HCT116 (cell line): ENCODE measurements around the gene PRPF40A. TPM values are rescaled to one million over a fixed set of nuclear protein-coding genes. Genes with fewer than 3 reads are reported as not detected.

ENCODE experiments used
- ATAC-seq: fragments of 200-7000 bp; cut with Tn5 transposase; 2 replicates; pipeline ENCODE4 v1.9.1; 2020; ENCODE audit warnings: mild to moderate bottlenecking, moderate library complexity
- BruUV-seq: library from RNA; stranded (reverse); fragments of 400-500 nt; replicated peaks from 2 replicates; lab custom pipeline; 2021; lab: Mats Ljungman, UMichigan
- CTCF ChIA-PET: fragments of 300-600 bp; sonication (Branson Sonifier 250); formaldehyde crosslinking; loops from one replicate; lab custom pipeline; 2021; ENCODE audit warnings: antibody characterized with exemption; lab: Charles Lee
- POLR2A ChIA-PET: fragments of 300-600, 350-600 bp; sonication (Branson Sonifier 250); formaldehyde crosslinking; loops from one replicate; lab custom pipeline; 2021; ENCODE audit warnings: antibody characterized with exemption; lab: Charles Lee
- RAD21 ChIA-PET, 2 experiments: fragments of 300-600 bp; sonication (Branson Sonifier 250); formaldehyde crosslinking; loops; one replicate each; lab custom pipeline; 2023; ENCODE audit warnings: low total read pairs in 2 of 2; ENCODE audit not compliant: uncharacterized antibody in 2 of 2, unreplicated experiment in 2 of 2, low non-redundant PET in 1 of 2; lab: Charles Lee
- DNase-seq: peaks from one replicate; pipeline ENCODE4 v3.0.0-alpha.2; 2010; ENCODE audit warnings: low read depth, low spot score
- H2AFZ ChIP-seq: fragments of 200-600 bp; shearing (Covaris generic), sonication (generic); 2 replicates; pipeline ENCODE4 v1.6.1; 2017; ENCODE audit warnings: low read depth, mixed run types, mixed read lengths, antibody characterized with exemption, low read length; ENCODE audit not compliant: poor library complexity, severe bottlenecking
- H3K27ac ChIP-seq: 2 replicates; pipeline ENCODE4 v1.5.1; 2012; ENCODE audit warnings: low read depth, low read length
- H3K27me3 ChIP-seq: fragments of 200-600 bp; sonication (generic); 2 replicates; pipeline ENCODE4 v1.6.1; 2016; ENCODE audit warnings: mixed run types, low read length, mixed read lengths; ENCODE audit not compliant: insufficient read depth
- H3K36me3 ChIP-seq, 2 experiments: fragments of 200-500 bp in 1 of 2; fragments of 200-600 bp in 1 of 2; sonication (Bioruptor generic) in 1 of 2; sonication (generic) in 1 of 2; 2 replicates each; pipeline versions ENCODE4 v1.5.1 to v1.6.1; 2014 to 2016; ENCODE audit warnings: low read length in 2 of 2, inconsistent platforms in 1 of 2, mixed read lengths in 1 of 2, mixed run types in 1 of 2; ENCODE audit not compliant: insufficient read depth in 2 of 2, control insufficient read depth in 1 of 2
- H3K4me1 ChIP-seq, 2 experiments: fragments of 200-600 bp in 1 of 2; sonication (generic) in 1 of 2; 2 replicates each; pipeline versions ENCODE4 v1.5.1 to v1.6.1; 2012 to 2017; ENCODE audit warnings: low read length in 2 of 2, inconsistent platforms in 1 of 2, mild to moderate bottlenecking in 1 of 2, mixed read lengths in 1 of 2, mixed run types in 1 of 2, moderate library complexity in 1 of 2; ENCODE audit not compliant: insufficient read depth in 2 of 2, control insufficient read depth in 1 of 2
- H3K4me2 ChIP-seq: fragments of 200-600 bp; sonication (generic); 2 replicates; pipeline ENCODE4 v1.6.1; 2017; ENCODE audit warnings: mixed run types, low read length, mixed read lengths
- H3K4me3 ChIP-seq, 2 experiments: fragments of 200-600 bp in 1 of 2; sonication (generic) in 1 of 2; replicated peaks in 1 of 2; 2 replicates each; pipeline ENCODE4 v1.5.1; 2011 to 2016; ENCODE audit warnings: low read length in 2 of 2, control low read depth in 1 of 2, low read depth in 1 of 2, mild to moderate bottlenecking in 1 of 2, mixed read lengths in 1 of 2, mixed run types in 1 of 2
- H3K79me2 ChIP-seq: fragments of 200-600 bp; sonication (generic); 2 replicates; pipeline ENCODE4 v1.6.1; 2017; ENCODE audit warnings: mild to moderate bottlenecking, mixed run types, low read length, moderate library complexity, mixed read lengths; ENCODE audit not compliant: insufficient read depth
- H3K9ac ChIP-seq: fragments of 200-600 bp; sonication (generic); 2 replicates; pipeline ENCODE4 v1.6.1; 2016; ENCODE audit warnings: low read length, mixed read lengths
- H3K9me2 ChIP-seq: fragments of 200-600 bp; sonication (generic), shearing (Covaris generic); 2 replicates; pipeline ENCODE4 v1.6.1; 2017; ENCODE audit warnings: mixed run types, mild to moderate bottlenecking, moderate library complexity; ENCODE audit not compliant: insufficient read depth
- H3K9me3 ChIP-seq, 2 experiments: fragments of 200-500 bp in 1 of 2; fragments of 200-600 bp in 1 of 2; sonication (Bioruptor generic) in 1 of 2; sonication (generic) in 1 of 2; 2 replicates each; pipeline ENCODE4 v1.6.1; 2014 to 2017; ENCODE audit warnings: low read length in 2 of 2, mixed read lengths in 2 of 2, inconsistent platforms in 1 of 2, low read depth in 1 of 2, mild to moderate bottlenecking in 1 of 2, mixed run types in 1 of 2, moderate library complexity in 1 of 2; ENCODE audit not compliant: control insufficient read depth in 1 of 2, insufficient read depth in 1 of 2
- H4K20me1 ChIP-seq: fragments of 200-600 bp; sonication (generic), shearing (Covaris generic); 2 replicates; pipeline ENCODE4 v1.6.1; 2017; ENCODE audit warnings: mixed run types, mild to moderate bottlenecking, moderate library complexity; ENCODE audit not compliant: insufficient read depth
- CBX3 ChIP-seq: IDR thresholded peaks from 2 replicates; pipeline ENCODE4 v1.6.1; 2012; ENCODE audit warnings: low read depth
- CEBPB ChIP-seq: IDR thresholded peaks from 2 replicates; pipeline ENCODE4 v1.6.1; 2012; ENCODE audit warnings: low read depth
- ELF1 ChIP-seq: IDR thresholded peaks from 2 replicates; pipeline ENCODE4 v1.6.1; 2012; ENCODE audit warnings: low read depth, borderline replicate concordance
- FOSL1 ChIP-seq: IDR thresholded peaks from 2 replicates; pipeline ENCODE4 v1.6.1; 2012; ENCODE audit warnings: low read depth
- POLR2A ChIP-seq: IDR thresholded peaks from 2 replicates; pipeline ENCODE4 v1.7.0; 2011; ENCODE audit warnings: borderline replicate concordance; ENCODE audit not compliant: insufficient read depth, insufficient read length; ENCODE audit errors: extremely low read depth
- POLR2AphosphoS5 ChIP-seq: IDR thresholded peaks from 2 replicates; pipeline ENCODE4 v1.6.1; 2011; ENCODE audit warnings: mild to moderate bottlenecking, low read depth, low read length, moderate library complexity
- RAD21 ChIP-seq: IDR thresholded peaks from 2 replicates; pipeline ENCODE4 v1.6.1; 2012; ENCODE audit warnings: low read depth, mild to moderate bottlenecking
- SRF ChIP-seq: IDR thresholded peaks from 2 replicates; pipeline ENCODE4 v1.6.1; 2012; ENCODE audit warnings: low read depth
- TCF7L2 ChIP-seq: IDR thresholded peaks from 2 replicates; pipeline ENCODE4 v1.7.0; 2011; ENCODE audit warnings: borderline replicate concordance, inconsistent platforms; ENCODE audit not compliant: insufficient read depth, insufficient read length; ENCODE audit errors: extremely low read depth
- YY1 ChIP-seq: IDR thresholded peaks from 2 replicates; pipeline ENCODE4 v1.6.1; 2011; ENCODE audit warnings: low read length, low read depth, moderate library complexity, mild to moderate bottlenecking; ENCODE audit not compliant: insufficient replicate concordance; ENCODE audit errors: extremely low read depth
- ZFX ChIP-seq: fragments of 450-650 bp; IDR thresholded peaks from 2 replicates; pipeline ENCODE4 v1.6.1; 2017
- intact Hi-C: fragments of 100-400 bp; cut with micrococcal nuclease; formaldehyde crosslinking; loops from 2 replicates; pipeline ENCODE4 v1.10.0; 2022
- total RNA-seq: library from RNA; stranded (reverse); gene quantifications from one replicate; pipeline ENCODE4 v1.2.1, GENCODE V29; 2021; ENCODE audit not compliant: unreplicated experiment
- TF ChIP-seq, protein P1 (sequence below): IDR thresholded peaks from 2 replicates; pipeline ENCODE4 v1.6.1; 2012; ENCODE audit warnings: low read depth

PRPF40A gene
- total RNA-seq, 1 experiment from 2014 or later = 171 TPM

DNA sequence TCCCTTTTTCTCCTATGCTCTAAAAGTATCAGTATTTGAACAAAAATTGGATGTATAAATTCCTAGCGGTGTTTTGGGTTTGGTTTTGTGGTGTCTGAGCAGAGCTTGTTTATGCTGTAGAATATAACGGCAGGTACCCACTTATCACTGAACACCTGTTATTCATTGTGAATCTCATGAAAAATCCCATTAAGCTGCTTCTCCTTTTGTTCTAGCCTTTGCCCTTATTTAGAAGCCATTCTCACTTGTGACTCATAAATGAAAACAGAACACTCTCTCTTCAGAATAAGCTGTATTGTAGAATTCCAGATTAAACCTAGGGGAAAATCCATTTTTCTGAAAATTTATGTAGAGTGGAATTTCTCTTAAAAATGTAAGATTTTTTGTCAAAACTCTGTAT is 104.0 kb downstream of the PRPF40A start:
- ATAC-seq = no peak
- no peaks in the 10 kb centered on the region for H3K9me3 ChIP-seq
- H3K27ac ChIP-seq = no peak overlapping the region
- no peak for DNase-seq
- H4K20me1 ChIP-seq = no peaks in the 10 kb centered on the region; the same call in 1 of the 2 replicates
- H3K4me2 ChIP-seq = no peak overlapping the region
- no peaks in the 10 kb centered on the region for H3K9me2 ChIP-seq
- ChIA-PET CTCF (no interaction called here), RAD21 (no interaction called here), POLR2A (no interaction called here)
- H3K27me3 ChIP-seq = no peaks in the 10 kb centered on the region
- no peak overlapping the region for H2AFZ ChIP-seq
- TF ChIP-seq POLR2A (no peak), ELF1 (no peak), CBX3 (no peak), RAD21 (no peak), ZFX (no peak), YY1 (no peak), FOSL1 (no peak), TCF7L2 (no peak), SRF (no peak), CEBPB (no peak), POLR2AphosphoS5 (no peak)
- TF ChIP-seq, protein P1, sequence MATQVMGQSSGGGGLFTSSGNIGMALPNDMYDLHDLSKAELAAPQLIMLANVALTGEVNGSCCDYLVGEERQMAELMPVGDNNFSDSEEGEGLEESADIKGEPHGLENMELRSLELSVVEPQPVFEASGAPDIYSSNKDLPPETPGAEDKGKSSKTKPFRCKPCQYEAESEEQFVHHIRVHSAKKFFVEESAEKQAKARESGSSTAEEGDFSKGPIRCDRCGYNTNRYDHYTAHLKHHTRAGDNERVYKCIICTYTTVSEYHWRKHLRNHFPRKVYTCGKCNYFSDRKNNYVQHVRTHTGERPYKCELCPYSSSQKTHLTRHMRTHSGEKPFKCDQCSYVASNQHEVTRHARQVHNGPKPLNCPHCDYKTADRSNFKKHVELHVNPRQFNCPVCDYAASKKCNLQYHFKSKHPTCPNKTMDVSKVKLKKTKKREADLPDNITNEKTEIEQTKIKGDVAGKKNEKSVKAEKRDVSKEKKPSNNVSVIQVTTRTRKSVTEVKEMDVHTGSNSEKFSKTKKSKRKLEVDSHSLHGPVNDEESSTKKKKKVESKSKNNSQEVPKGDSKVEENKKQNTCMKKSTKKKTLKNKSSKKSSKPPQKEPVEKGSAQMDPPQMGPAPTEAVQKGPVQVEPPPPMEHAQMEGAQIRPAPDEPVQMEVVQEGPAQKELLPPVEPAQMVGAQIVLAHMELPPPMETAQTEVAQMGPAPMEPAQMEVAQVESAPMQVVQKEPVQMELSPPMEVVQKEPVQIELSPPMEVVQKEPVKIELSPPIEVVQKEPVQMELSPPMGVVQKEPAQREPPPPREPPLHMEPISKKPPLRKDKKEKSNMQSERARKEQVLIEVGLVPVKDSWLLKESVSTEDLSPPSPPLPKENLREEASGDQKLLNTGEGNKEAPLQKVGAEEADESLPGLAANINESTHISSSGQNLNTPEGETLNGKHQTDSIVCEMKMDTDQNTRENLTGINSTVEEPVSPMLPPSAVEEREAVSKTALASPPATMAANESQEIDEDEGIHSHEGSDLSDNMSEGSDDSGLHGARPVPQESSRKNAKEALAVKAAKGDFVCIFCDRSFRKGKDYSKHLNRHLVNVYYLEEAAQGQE = no peak
- no TSS peak for BruUV-seq
- peaks cover 0 to 4% of the 10 kb centered on the region in 2 experiments; a peak in 1 of 4 replicates for H3K4me1 ChIP-seq
- no peaks in the 10 kb centered on the region for H3K79me2 ChIP-seq
- intact Hi-C loops = no loop called here
- H3K9ac ChIP-seq = no peak overlapping the region
- no peak overlapping the region for H3K4me3 ChIP-seq
- peaks cover 0 to 5% of the 10 kb centered on the region in 2 experiments; a peak in 1 of 4 replicates for H3K36me3 ChIP-seq
